ENCODE measurements around the gene ALG6.

Gene ALG6

GRCh38 chr1:63367215-63368103, at the start of gene ALG6:
Gene ALG6, plus strand, starts transcription at chr1:63367627. Its CDS starts 3,351 bp downstream, at chr1:63370978.
- peak; percentile 44 to 69 for DNase-seq

GRCh38 chr1:63317817-63318152, 49.6 kb upstream of the ALG6 start:
- no peak for DNase-seq

GRCh38 chr1:63318201-63318979, 49.0 kb upstream of the ALG6 start:
- DNase-seq: no peak

GRCh38 chr1:63319046-63320021, 48.1 kb upstream of the ALG6 start:
- no peak for DNase-seq

GRCh38 chr1:63320022-63320721, 47.3 kb upstream of the ALG6 start:
- DNase-seq: no peak

GRCh38 chr1:63321066-63321784, 46.2 kb upstream of the ALG6 start:
- DNase-seq: no peak

- no peak for DNase-seq
Measured at GRCh38 chr1:63321785-63322113, 45.7 kb upstream of the ALG6 start.

GRCh38 chr1:63322114-63322943, 45.1 kb upstream of the ALG6 start, which contains the start of gene FOXD3:
Gene FOXD3, plus strand, starts transcription at chr1:63322567. Its CDS starts 492 bp downstream, at chr1:63323059.
- no peak for DNase-seq

GRCh38 chr1:63322944-63323864, 44.2 kb upstream of the ALG6 start:
- no peak for DNase-seq

- DNase-seq: no peak
Measured at GRCh38 chr1:63323865-63324778, 43.3 kb upstream of the ALG6 start.

GRCh38 chr1:63324779-63325119, 42.7 kb upstream of the ALG6 start:
- no peak for DNase-seq

- no peak for DNase-seq
Measured at GRCh38 chr1:63325279-63325985, 42.0 kb upstream of the ALG6 start.

GRCh38 chr1:63326106-63326472, 41.3 kb upstream of the ALG6 start:
- no peak for DNase-seq

- DNase-seq: no peak
Measured at GRCh38 chr1:63326473-63327380, 40.7 kb upstream of the ALG6 start.

GRCh38 chr1:63327417-63328054, 39.9 kb upstream of the ALG6 start:
- no peak for DNase-seq

- DNase-seq: no peak
Measured at GRCh38 chr1:63328122-63328521, 39.3 kb upstream of the ALG6 start.
